GM04504 (cell line): Measurements from ENCODE around the gene LRRC8D.

Experiments used
- DNase-seq: peaks from one replicate; pipeline ENCODE4 v3.0.0-alpha.2; 2012; ENCODE audit warnings: low read depth

The LRRC8D gene

DNA sequence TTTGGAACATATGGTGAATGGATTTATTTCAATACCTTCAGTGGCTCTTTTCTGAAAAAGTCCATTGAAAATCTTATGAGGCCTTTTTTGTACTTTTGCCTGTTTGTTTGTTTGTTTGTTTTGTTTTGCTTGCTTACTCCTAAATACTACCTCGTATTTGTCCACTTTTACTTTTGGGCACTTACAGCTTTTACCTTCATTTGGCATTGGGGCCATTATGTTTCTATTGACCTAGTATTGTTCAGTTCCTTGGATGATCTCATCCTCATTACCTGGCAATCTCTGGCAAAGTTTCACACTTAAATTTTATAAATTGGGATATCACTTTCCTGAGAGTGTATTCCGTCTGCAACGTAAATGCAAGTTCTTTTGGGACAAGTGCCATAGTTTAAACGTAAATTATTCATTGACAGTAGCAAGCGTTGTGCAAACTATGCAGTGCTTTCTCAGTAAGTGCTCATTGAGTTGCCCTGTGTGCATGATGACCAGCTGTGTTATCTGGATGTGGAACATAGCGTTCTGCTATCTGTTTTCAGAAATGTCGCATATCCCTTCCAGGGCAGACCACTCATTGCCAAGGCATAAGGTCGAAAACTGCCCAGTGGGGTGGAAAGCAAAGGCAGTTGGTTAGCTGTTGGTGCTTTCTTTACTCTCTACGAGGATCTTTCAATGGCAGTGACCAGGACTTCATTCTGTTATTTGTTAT lies 51.1 kb downstream of the LRRC8D start:
- DNase-seq = no peak

DNA sequence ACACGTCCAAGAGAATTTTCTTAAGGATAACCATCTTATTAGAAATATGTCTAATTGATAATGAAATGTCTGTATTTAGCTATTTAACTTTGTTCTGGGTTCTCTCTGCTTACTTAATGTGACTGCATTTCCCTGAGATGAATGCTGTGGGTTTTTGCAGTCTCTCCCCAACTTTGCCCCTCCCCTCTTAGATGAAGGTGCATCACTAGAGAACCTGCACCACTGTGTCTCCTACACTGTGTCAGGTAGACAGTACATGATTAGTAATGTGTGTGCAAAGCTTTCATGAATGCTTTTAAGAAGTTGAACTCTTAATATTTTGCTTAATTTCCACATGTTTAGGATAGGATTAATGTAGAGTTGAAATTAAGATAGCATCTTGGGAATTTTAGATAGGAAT lies 51.7 kb downstream of the LRRC8D start:
- DNase-seq = no peak

- no peak for DNase-seq
These were observed 52.5 kb downstream of the LRRC8D start for GRCh38 chr1:89873288-89873687.

DNA sequence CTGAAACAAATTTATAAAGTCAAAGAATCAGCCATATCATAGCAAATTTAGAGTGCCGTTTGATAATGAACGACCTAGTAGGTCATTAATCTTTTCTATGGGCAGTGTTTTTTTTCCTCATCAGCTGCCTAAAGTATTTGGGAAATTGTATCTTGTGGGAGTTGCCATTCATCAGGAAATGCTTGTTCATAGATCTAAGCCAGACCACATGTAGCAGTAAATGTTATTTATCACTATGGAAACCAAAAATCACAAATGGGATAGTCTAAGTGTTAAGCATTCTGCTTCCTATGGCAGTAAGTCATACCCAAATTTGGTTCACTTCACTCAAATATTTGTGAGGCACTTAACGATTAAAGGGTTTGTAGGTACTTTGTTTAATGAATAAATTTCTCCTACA lies 52.9 kb downstream of the LRRC8D start:
- DNase-seq = peak; percentile 74

- DNase-seq = no peak
These were observed 55.6 kb downstream of the LRRC8D start for GRCh38 chr1:89876463-89876862.

- DNase-seq = no peak
These were observed 56.9 kb downstream of the LRRC8D start for GRCh38 chr1:89877756-89878155.

DNA sequence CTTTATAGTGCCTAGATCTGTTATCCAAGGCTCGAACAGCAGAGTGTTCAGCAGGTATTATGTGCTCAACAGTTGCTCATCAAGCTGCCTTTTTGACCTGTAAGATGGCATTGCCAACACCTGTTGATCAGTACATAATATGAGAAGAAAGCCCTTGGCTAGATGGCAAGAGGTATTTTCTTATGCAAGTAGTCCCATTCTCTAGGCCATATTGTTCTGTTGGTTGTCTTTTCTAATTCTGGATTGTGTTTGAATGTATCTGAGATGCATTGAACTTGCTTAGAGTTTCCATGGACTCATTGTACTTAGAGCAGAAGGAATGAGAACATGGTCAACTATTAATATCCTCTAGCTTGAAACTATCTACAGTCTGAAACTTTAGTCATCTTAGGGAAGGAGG lies 57.4 kb downstream of the LRRC8D start:
- DNase-seq = no peak

- no peak for DNase-seq
These were observed 59.8 kb downstream of the LRRC8D start for GRCh38 chr1:89880679-89881078.

DNA sequence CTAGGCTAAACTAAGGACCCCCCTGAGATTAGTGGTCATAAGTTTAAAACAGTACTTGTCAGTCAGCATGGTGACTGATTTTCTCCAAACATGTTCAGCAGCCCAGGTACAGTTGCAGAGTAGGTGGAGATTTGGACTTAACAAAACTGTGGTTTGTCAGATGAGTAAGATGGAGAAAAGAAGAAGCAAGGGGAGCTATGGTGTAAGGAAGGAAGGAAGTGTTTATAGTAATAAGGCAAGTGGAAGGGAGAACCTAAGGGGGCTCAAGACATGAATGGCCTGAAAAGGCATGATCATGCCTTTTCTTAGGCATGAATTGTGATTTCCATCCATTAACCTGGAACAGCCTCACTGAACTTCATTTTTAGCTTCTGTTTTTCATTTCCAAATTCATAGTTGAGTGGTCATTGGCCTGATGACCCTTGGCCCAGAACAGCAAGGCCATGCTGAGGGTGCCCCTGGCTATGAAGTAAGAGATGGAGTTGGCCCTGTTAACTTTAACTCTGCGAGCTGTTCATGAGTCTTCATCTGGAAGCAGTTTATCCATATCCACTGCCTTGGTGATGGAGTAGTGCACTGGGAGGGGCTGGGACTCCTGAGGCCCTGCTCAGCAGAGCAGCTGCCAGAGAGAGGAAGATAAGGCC lies 60.7 kb downstream of the LRRC8D start:
- DNase-seq = no peak

GRCh38 chr1:89882348-89883029 lies 61.7 kb downstream of the LRRC8D start:
- no peak for DNase-seq

DNA sequence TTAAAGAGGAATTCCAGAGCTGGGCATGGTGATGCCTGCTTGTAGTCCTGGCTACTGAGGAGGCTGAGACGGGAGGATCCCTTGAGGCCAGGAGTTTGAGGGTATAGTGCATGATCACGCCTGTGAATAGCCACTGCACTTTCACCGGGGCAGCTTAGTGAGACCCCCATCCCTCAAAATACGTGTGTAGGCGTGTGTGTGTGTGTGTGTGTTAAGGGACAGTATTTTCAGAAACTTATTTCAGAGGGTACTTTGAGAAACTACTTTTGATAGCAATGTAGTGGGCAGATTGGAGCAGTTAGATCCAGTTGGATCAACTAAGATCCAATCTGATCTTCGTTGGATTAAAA lies 62.2 kb downstream of the LRRC8D start:
- DNase-seq = no peak

DNA sequence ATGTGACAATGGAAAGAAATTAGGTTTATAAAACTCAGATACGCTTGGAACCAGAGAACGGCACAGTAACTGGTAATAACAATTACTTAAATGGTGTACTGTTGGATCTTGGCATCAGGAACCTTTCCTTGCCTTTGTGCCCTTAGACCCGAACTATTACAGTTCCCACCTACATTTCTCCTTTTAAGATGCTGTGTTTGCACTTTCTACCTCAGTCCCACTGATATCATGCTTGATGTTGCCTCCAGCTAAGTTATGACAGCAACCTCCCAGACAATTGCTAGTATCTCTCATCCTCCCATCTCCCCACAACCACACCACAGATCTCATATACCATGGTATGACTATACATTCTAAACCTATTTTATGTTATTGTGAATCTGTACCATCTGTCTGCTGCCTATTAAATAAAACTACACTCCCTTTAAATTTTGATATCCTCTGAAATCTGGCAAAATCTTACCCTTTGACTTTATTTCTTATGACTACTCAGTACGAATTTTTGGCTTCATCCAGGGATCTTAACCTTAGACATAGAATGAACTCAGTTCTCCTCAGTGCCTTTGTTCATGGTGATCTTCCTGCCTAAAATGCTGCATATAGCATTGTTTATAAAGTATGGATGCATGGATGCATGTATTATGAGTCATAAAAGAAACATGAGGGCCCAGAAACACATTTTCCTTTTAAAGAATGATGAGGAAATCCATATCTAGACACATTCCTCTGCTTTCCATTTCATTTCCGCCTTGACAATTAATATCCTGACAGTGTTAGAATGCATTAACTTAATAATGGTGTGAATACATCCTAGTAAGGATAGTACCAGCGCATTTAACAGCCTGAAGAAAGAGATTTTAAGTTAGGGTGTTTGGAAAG lies 64.1 kb downstream of the LRRC8D start:
- no peak for DNase-seq

DNA sequence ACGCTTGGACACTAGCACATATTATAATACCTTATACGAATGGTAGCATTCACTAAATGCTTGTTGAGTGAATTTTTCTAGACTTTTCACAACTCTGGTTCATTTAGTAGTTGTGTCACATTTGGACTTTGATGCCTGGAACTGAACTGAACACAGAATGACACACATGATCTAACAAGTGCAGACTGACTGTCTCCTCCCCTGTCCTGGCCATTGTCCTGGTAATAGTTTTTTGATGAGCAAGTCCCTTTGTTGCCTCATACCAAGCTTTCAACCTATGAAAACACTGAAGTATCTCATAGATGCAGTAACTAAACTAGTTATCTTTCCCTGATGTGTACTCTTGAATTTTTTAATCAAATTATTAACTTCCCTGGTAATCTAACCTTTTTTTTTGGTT lies 66.4 kb downstream of the LRRC8D start:
- DNase-seq = no peak

DNA sequence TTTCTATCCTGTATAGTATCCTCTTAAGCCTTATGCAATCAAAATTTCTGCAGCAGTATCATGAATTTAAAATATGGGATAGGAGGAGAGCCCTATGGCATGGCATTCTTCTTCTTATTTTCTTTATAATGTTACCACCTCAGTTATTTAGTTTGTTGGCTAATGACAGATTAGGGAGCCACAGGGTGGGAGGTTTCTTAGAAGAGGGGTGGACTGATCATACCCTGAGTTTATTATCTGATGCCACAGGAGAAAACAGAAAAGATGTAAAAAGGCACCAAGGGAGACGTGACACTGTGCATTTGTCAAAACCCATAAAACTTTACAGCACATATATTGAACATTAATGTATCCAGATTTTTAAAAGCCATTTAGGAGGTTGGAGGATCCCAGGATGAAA lies 66.9 kb downstream of the LRRC8D start:
- no peak for DNase-seq

- no peak for DNase-seq
These were observed 67.9 kb downstream of the LRRC8D start for GRCh38 chr1:89888480-89889322.

GRCh38 chr1:89889323-89889615 lies 68.4 kb downstream of the LRRC8D start:
- no peak for DNase-seq

- DNase-seq = peak; percentile 68
These were observed 69.4 kb downstream of the LRRC8D start for GRCh38 chr1:89890085-89890752.

DNA sequence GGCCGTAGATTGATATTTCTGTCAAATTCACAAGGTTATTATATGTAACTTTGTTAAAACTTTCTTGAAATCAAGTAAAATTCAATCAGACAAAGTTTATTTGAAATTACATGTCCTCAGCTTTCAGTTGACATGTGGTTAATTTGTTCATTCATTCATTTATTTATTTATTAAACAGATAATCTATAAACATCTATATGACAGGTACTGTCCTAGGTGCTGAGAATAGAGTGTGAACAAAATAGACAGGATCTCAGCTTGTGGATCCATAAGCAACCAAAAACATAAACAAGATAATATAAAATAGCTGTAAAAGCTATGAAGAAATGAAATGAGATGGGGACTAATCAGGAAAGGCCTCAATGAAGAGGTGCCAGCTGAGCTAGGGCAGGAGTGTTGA lies 72.0 kb downstream of the LRRC8D start:
- DNase-seq = no peak

GRCh38 chr1:89894210-89895201 lies 73.7 kb downstream of the LRRC8D start:
- peak; percentile 58 for DNase-seq
